HS-27A (cell line): ENCODE results near the gene RAB34.
"Not testable (repeated sequence)": the region's sequence is repeated elsewhere in the genome, so short reads cannot be mapped to it uniquely, and the experiment has no call there.

Experiments
- DNase-seq: peaks from one replicate; pipeline ENCODE4 v3.0.0-alpha.2; 2012; ENCODE audit warnings: low read depth, missing footprints

RAB34 gene

DNA sequence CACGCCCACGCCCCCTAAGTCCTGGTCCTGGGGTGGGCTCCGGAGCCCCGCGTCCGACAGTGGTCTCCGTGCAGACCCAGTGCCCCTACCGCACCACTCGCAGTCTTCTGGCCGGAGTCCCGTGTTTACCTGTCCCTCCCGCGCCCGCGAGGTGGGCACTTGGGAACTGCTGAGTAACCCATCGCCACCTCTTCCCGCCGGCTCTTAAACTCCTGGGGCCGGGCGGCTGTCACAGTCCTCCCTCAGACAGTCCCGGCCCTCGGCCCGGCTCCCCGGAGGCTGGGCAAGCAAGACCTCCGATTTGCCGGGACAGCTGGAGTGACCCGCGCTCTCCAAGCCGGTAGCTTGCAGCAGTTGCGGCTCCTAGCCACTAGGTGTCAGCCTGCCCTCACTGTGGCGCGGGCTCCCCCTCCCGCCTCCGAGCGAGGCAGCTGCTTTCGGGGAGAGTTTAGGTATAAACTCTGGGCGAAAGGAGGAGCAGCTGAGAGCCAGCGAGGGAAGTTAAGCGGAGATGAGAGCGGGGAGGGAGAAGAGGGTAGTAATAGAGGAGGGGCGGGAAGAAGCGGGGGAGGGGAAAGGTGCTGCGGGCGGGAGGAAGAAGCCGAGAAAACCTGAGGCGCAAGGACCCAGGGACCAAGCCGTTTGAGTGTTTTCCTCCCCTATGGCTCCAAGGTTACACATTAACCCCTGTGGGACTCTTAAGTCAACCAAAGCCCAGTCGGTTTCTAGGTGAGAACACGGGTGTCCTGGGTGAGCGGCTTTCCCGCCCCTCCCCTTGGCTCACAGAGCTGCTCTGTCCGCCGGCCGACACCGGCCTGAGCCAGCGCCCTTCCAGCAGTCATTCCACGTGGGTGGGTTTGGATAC, 9.2 kb upstream of the RAB34 start:
- DNase-seq: no peak

- no peak for DNase-seq
These were observed 8.6 kb upstream of the RAB34 start, which contains the start of gene TLCD1 for GRCh38 chr17:28726226-28726626. TLCD1 (minus strand) TSS chr17:28726233; CDS start chr17:28726097, 136 bp downstream.

DNA sequence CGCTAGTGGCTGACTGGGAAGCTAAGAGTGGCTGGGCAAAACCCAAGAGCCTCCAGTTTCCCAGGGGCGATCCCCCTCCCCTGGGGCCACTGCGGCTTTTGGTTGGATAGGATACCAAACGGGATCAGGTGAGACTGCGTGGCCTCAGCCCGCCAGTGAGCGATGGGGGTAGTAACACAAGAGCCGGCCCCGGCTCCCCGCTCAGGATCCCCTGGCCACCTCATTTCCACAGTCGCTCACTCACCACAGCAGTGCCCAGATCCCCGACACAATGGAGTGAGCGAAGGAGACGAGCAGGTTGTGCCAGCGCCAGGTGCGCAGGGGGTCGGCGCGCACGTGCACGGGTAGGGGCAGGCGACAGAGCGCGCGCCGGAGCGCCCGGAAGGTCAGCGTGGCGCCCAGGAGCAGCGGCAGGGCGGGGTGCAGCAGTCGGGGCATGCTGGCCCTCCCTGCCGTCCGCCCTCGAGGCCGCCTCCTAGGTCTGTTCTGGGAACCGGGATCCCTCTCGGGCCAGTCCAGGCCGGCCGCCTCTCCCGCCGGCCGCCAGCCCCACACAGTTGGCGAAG, 8.1 kb upstream of the RAB34 start:
- no peak for DNase-seq

GRCh38 chr17:28725166-28725659, 7.5 kb upstream of the RAB34 start:
- DNase-seq: no peak

GRCh38 chr17:28724500-28725165, 7.0 kb upstream of the RAB34 start:
- no peak for DNase-seq

DNA sequence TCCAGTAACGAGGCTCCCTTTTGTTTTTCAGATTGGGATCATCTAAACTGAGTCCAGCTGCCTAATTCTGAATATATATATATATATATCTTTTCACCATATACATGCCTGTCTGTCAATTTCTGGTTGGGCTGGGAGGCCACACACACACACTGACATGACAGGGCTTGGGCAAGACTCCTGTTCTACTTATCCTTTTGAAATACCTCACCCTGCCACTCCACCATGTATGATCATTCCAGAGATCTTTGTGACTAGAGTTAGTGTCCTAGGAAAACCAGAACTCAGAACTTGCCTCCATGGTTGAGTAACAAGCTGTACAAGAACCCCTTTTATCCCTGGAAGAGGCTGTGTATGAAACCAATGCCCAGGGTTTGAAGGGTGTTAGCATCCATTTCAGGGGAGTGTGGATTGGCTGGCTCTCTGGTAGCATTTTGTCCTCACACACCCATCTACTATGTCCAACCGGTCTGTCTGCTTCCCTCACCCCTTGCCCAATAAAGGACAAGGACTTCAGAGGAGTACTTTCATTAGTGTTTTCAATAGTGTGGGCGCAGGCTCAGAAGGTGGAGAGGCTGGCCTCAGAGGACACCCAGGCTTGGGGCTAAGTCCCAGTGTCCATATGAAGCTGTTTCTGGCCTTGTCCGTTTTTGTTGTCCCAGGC, 6.3 kb upstream of the RAB34 start:
- not testable (repeated sequence) for DNase-seq

DNA sequence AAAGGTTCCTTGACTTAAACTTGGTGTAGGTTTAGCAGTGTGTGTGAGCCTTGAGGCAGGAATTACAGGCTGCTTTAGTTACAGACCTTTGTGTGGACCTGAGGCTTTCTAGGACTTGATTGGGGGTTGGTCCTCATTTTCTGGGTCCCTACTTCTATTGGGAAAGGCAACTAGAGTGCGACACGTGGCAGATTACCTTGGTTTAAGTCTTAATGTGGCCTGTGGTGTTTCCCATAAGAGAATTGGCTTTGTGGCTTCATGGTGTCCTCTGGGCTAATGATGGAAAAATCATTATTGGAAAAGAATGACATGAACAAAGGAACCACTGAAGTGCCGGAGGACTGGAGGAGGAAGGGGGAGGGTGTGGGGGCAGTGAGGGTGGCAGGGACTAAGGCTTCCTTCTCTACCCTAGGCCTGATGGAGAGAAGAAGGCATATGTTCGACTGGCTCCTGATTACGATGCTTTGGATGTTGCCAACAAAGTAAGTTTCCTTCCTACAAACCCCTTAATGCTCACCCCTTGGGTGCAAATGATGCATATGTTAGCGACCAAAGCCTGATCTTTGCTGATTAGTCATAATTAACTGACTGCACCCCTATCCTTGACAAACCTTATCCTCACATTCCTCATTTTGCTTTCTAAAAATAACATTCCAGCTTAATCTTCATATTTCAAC, 5.6 kb upstream of the RAB34 start:
- DNase-seq: no peak

DNA sequence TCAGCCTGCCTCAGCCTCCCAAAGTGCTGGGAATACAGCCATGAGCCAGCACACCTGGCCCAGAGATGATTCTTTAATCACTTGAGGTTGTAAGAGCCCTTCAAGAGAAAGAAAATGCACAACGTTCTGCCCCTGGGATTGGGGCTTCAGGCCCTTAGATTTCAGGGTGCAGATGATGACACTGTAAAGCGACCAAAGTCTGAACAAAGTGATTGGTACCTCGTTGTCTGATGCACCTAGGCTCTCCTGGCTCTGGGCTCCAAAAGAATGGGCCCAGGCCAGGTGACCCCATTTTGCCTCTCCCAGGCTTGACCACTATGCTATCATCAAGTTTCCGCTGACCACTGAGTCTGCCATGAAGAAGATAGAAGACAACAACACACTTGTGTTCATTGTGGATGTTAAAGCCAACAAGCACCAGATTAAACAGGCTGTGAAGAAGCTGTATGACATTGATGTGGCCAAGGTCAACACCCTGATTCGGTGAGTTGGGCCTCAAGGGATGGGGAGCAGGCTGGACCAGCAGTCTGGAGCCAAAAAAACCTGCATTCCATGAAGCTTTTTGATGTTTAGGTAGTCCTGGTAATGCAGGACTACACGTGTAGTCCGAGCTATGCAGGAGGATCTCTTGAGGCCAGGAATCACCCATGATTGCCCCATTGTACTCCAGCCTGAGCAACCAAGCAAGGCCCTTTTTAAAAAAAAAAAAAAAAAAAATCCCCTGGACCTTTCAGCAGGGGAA, 4.9 kb upstream of the RAB34 start:
- no peak for DNase-seq

- DNase-seq: not testable (repeated sequence)
These were observed 3.3 kb upstream of the RAB34 start for GRCh38 chr17:28720997-28721329.

- no peak for DNase-seq
These were observed 2.8 kb upstream of the RAB34 start for GRCh38 chr17:28720247-28720996.

GRCh38 chr17:28719021-28719433, 1.4 kb upstream of the RAB34 start:
- no peak for DNase-seq

- DNase-seq: no peak
These were observed 809 bp upstream of the RAB34 start for GRCh38 chr17:28718333-28719020.

GRCh38 chr17:28716740-28717577, 709 bp downstream of the RAB34 start:
- no peak for DNase-seq

GRCh38 chr17:28715217-28715616, 2.5 kb downstream of the RAB34 start:
- no peak for DNase-seq

- no peak for DNase-seq
These were observed 3.4 kb downstream of the RAB34 start for GRCh38 chr17:28714281-28714680.

DNA sequence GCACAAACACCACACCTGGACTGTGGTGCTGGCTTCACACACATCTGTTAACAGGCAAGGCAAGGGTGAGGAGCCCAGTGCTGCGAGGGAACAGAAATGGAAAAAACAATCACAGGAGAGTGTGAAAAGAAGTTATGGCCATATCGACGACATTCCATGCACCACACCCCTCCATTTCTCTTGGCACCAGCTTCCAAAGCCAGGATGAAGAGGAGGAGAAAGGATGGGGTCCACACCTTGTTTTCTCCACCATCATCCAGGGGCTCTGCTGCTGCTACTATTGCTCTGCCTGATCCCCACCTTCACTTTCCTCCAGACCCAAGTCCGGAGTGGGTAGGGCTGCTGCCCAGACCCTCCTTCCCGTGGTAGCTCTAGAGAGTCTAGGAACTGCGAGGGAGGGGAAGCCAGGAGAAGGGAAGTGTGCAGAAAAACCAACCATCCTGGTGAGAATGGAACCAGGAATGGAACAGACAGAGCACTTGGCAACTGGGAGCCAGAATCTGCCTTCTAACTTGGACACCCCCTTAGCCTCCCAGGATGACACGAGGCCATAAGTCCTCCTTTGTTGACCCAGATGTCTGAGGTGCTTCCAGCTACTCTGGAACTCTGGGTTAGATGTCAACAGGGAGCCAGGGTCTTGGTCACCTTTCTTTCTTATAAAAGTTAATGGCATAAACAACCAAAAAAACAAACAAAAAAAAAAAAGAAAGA, 4.8 kb downstream of the RAB34 start:
- DNase-seq: no peak

- no peak for DNase-seq
These were observed 5.5 kb downstream of the RAB34 start for GRCh38 chr17:28712032-28712704.

DNA sequence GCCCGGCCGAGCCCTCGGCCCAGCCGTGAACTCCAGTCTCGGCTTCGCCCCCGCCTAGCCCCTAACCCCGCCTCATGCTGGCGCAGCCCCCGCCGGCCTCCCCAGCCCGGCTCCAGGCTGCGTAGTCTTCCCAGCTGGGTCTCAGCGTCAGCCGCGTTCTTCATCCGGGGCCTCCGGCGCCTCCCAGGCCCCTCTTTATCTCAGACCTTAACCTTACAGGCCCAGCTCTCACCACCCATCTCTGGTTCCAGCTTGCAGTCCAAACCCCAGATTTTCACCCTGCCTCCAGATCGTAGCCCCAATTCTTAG, 6.0 kb downstream of the RAB34 start, which contains the start of gene PROCA1:
PROCA1 (minus strand) TSS at position 166 of the 309 bp plus-strand sequence. CDS start 228 bp downstream, outside the sequence.
- DNase-seq: no peak
